Panc1 (cell line): ENCODE measurements around the gene HAGHL. TPM values are rescaled to one million over a fixed set of nuclear protein-coding genes. Genes with fewer than 3 reads are reported as not detected.

Experiments used
- ATAC-seq: fragments of 200-7000 bp; cut with Tn5 transposase; 2 replicates; pipeline ENCODE4 v1.9.1; 2020; ENCODE audit warnings: mild to moderate bottlenecking, moderate library complexity
- BruUV-seq: library from RNA; stranded (reverse); fragments of 400-500 nt; replicated peaks from 2 replicates; lab custom pipeline; 2021; lab: Mats Ljungman, UMichigan
- CTCF ChIA-PET: fragments of 300-600 bp; sonication (Branson Sonifier 250); formaldehyde crosslinking; loops from one replicate; lab custom pipeline; 2022; ENCODE audit warnings: antibody characterized with exemption; lab: Charles Lee
- POLR2A ChIA-PET: fragments of 300-600 bp; sonication (Branson Sonifier 250); formaldehyde crosslinking; loops from one replicate; lab custom pipeline; 2022; ENCODE audit warnings: antibody characterized with exemption; lab: Charles Lee
- DNase-seq: peaks from one replicate; pipeline ENCODE4 v3.0.0-alpha.2; 2010; ENCODE audit warnings: low read depth, low spot score
- H3K27ac ChIP-seq: 2 replicates; pipeline ENCODE4 v1.5.1; 2011; ENCODE audit warnings: mild to moderate bottlenecking, low read length, inconsistent platforms
- H3K27me3 ChIP-seq: fragments of 200-500 bp; sonication (Bioruptor generic); 2 replicates; pipeline ENCODE4 v1.6.0; 2014; ENCODE audit warnings: low read length, inconsistent platforms; ENCODE audit not compliant: control insufficient read depth, insufficient read depth
- H3K36me3 ChIP-seq: fragments of 200-500 bp; sonication (Bioruptor generic); 2 replicates; pipeline ENCODE4 v1.5.1; 2014; ENCODE audit warnings: inconsistent platforms, mild to moderate bottlenecking, low read length, moderate library complexity; ENCODE audit not compliant: control insufficient read depth, insufficient read depth
- H3K4me1 ChIP-seq: 2 replicates; pipeline ENCODE4 v1.5.1; 2011; ENCODE audit warnings: inconsistent platforms, mild to moderate bottlenecking, low read length, moderate library complexity; ENCODE audit not compliant: control insufficient read depth, insufficient read depth
- H3K4me3 ChIP-seq, 2 experiments: 2 replicates each; pipeline ENCODE4 v1.5.1; 2011 to 2012; ENCODE audit warnings: low read depth in 2 of 2, low read length in 2 of 2, mild to moderate bottlenecking in 2 of 2, inconsistent platforms in 1 of 2, moderate library complexity in 1 of 2
- H3K9me3 ChIP-seq: fragments of 200-500 bp; sonication (Bioruptor generic); 2 replicates; pipeline ENCODE4 v1.5.1; 2014; ENCODE audit warnings: low read depth, mild to moderate bottlenecking, inconsistent platforms, low read length, moderate library complexity; ENCODE audit not compliant: control insufficient read depth, insufficient read depth
- POLR2AphosphoS5 ChIP-seq: IDR thresholded peaks from 2 replicates; pipeline ENCODE4 v1.6.1; 2012; ENCODE audit warnings: mild to moderate bottlenecking, low read depth, low read length, moderate library complexity
- SIN3A ChIP-seq: IDR thresholded peaks from 2 replicates; pipeline ENCODE4 v1.6.1; 2012; ENCODE audit warnings: low read depth, mild to moderate bottlenecking, low read length, moderate library complexity, borderline replicate concordance; ENCODE audit not compliant: insufficient read depth
- TCF7L2 ChIP-seq: IDR thresholded peaks from 2 replicates; pipeline ENCODE4 v1.6.1; 2011; ENCODE audit warnings: mild to moderate bottlenecking, low read depth, low read length, inconsistent platforms
- in situ Hi-C: cut with HindIII; loops from 2 replicates; pipeline ENCODE4 v1.10.0; 2016; ENCODE audit warnings: low sequenced_read_pairs, low pct_unique_long_range_greater_than_20kb
- intact Hi-C: fragments of 100-400 bp; cut with micrococcal nuclease; formaldehyde crosslinking; loops from one replicate; pipeline ENCODE4 v1.10.0; 2022; ENCODE audit not compliant: unreplicated experiment
- total RNA-seq: library from RNA; stranded (reverse); gene quantifications from one replicate; pipeline ENCODE4 v1.2.1, GENCODE V29; 2021; ENCODE audit not compliant: unreplicated experiment
- TF ChIP-seq, protein P1 (sequence below): fragments of 450-650 bp; IDR thresholded peaks from 2 replicates; pipeline ENCODE4 v1.5.1; 2017; ENCODE audit warnings: mild to moderate bottlenecking
- TF ChIP-seq, protein P2 (sequence below), 2 experiments: IDR thresholded peaks; 2 replicates each; pipeline ENCODE4 v1.6.1; 2011 to 2012; ENCODE audit warnings: low read depth in 2 of 2, control low read depth in 1 of 2, low read length in 1 of 2, mild to moderate bottlenecking in 1 of 2, moderate library complexity in 1 of 2; ENCODE audit not compliant: insufficient read depth in 1 of 2

Gene HAGHL
- total RNA-seq, 1 experiment from 2014 or later: 41.1 TPM

DNA sequence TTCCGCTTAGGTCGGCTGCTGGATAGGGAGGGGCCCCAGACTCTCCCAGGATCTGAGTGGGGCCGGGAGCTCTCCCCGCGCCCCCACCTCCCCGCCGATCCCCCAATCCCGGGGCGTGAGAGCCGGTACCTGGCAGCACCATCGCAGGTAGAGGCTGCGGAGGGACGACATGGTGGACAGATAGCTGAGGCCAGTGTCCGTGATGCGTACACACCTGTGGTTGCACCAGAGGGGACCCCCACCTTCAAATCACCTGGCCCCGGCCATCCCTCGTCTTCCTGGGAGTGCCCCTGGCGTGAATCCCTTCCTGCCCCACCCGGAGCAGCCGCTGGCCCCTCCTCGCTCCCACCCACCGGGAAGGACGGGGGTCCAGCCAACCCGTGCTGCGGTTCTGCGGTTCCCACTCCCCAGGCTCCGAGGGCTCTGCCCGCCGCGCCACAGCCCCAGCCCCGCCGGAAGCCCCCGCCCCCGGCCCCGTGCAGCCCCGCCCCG, 32.0 kb upstream of the HAGHL start:
- ChIA-PET POLR2A (no interaction called here), CTCF (no interaction called here)
- TF ChIP-seq, protein P1, sequence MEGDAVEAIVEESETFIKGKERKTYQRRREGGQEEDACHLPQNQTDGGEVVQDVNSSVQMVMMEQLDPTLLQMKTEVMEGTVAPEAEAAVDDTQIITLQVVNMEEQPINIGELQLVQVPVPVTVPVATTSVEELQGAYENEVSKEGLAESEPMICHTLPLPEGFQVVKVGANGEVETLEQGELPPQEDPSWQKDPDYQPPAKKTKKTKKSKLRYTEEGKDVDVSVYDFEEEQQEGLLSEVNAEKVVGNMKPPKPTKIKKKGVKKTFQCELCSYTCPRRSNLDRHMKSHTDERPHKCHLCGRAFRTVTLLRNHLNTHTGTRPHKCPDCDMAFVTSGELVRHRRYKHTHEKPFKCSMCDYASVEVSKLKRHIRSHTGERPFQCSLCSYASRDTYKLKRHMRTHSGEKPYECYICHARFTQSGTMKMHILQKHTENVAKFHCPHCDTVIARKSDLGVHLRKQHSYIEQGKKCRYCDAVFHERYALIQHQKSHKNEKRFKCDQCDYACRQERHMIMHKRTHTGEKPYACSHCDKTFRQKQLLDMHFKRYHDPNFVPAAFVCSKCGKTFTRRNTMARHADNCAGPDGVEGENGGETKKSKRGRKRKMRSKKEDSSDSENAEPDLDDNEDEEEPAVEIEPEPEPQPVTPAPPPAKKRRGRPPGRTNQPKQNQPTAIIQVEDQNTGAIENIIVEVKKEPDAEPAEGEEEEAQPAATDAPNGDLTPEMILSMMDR: no peak
- TF ChIP-seq, protein P2, sequence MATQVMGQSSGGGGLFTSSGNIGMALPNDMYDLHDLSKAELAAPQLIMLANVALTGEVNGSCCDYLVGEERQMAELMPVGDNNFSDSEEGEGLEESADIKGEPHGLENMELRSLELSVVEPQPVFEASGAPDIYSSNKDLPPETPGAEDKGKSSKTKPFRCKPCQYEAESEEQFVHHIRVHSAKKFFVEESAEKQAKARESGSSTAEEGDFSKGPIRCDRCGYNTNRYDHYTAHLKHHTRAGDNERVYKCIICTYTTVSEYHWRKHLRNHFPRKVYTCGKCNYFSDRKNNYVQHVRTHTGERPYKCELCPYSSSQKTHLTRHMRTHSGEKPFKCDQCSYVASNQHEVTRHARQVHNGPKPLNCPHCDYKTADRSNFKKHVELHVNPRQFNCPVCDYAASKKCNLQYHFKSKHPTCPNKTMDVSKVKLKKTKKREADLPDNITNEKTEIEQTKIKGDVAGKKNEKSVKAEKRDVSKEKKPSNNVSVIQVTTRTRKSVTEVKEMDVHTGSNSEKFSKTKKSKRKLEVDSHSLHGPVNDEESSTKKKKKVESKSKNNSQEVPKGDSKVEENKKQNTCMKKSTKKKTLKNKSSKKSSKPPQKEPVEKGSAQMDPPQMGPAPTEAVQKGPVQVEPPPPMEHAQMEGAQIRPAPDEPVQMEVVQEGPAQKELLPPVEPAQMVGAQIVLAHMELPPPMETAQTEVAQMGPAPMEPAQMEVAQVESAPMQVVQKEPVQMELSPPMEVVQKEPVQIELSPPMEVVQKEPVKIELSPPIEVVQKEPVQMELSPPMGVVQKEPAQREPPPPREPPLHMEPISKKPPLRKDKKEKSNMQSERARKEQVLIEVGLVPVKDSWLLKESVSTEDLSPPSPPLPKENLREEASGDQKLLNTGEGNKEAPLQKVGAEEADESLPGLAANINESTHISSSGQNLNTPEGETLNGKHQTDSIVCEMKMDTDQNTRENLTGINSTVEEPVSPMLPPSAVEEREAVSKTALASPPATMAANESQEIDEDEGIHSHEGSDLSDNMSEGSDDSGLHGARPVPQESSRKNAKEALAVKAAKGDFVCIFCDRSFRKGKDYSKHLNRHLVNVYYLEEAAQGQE (IDR thresholded peaks at IDR 0.05; ENCODE audit: insufficient read depth in 1 of 2, low read depth in 2 of 2, low read length in 1 of 2): no peak
- TF ChIP-seq TCF7L2 (no peak), POLR2AphosphoS5 (no peak), SIN3A (no peak)
- in situ Hi-C loops: no loop called here
- intact Hi-C loops: no loop called here
- BruUV-seq: no TSS peak
- no peak overlapping the region for H3K27ac ChIP-seq
- DNase-seq (no peak), ATAC-seq (no peak)
- H3K27me3 ChIP-seq: no peaks in the 10 kb centered on the region
- no peaks in the 10 kb centered on the region for H3K9me3 ChIP-seq
- 0 out of 2 replicates have a peak, but pooled peaks cover 3% of the 10 kb centered on the region for H3K4me1 ChIP-seq
- no peak overlapping the region for H3K4me3 ChIP-seq
- H3K36me3 ChIP-seq: peaks cover 2% of the 10 kb centered on the region; the same call in 1 of the 2 replicates

DNA sequence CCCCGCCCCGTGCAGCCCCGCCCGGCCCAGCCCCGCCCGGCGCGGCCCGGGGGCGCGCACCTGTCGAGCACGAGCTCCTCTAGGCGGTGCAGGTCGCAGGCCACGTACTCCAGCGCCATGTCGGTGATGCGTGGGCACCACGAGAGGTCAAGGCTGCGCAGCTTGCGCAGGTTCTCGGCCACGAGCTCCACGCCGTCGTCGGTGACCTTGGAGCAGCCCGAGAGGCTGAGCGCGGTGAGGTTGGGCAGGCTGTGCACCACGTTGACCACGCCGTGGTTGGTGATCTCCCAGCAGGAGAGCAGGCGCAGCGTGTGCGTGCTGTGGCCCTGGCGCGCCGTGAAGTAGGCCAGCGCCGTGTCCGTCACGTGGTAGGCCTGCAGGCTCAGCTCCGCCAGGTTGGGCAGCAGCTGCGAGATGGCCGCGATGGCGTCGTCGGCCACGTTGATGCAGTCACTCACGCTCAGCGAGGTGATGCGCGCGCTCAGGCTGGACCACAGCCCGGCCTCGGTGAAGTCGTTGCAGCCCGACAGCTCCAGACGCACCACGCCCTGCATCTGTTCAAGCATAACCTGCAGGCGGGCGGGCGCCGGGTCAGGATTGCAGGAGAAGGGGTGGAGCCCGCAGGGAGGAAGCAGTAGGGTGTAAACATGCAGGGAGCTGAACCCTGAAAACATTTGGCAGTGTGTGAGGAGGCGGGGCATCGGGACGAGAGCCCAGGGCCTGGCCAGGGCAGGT, 31.4 kb upstream of the HAGHL start:
- ATAC-seq (no peak), DNase-seq (no peak)
- ChIA-PET CTCF (no interaction called here), POLR2A (no interaction called here)
- in situ Hi-C loops (no loop called here), intact Hi-C loops (no loop called here)
- BruUV-seq: no TSS peak
- no peak for TF ChIP-seq TCF7L2
- TF ChIP-seq, protein P1: no peak
- TF ChIP-seq SIN3A: no peak
- TF ChIP-seq, protein P2 (IDR thresholded peaks at IDR 0.05; ENCODE audit: insufficient read depth in 1 of 2, low read depth in 2 of 2, low read length in 1 of 2): no peak
- TF ChIP-seq POLR2AphosphoS5: no peak
- H3K27me3 ChIP-seq: no peaks in the 10 kb centered on the region
- H3K27ac ChIP-seq: no peak overlapping the region
- no peak overlapping the region for H3K4me3 ChIP-seq
- H3K4me1 ChIP-seq: 0 out of 2 replicates have a peak, but pooled peaks cover 3% of the 10 kb centered on the region
- H3K9me3 ChIP-seq: no peaks in the 10 kb centered on the region
- no peaks in the 10 kb centered on the region for H3K36me3 ChIP-seq
